DOHH2 (cell line): ENCODE measurements around the gene F12.

Source experiments
- H3F3A ChIP-seq: fragments of 200-600 bp; sonication (generic), shearing (Covaris generic); 2 replicates; pipeline ENCODE4 v1.6.0; 2016; ENCODE audit warnings: antibody characterized with exemption, mild to moderate bottlenecking; ENCODE audit not compliant: control insufficient read depth, insufficient read depth
- H3K27ac ChIP-seq: fragments of 200-600 bp; sonication (generic); 2 replicates; pipeline ENCODE4 v1.5.1; 2014; ENCODE audit warnings: low read depth, mild to moderate bottlenecking, low read length, moderate library complexity
- H3K27me3 ChIP-seq: fragments of 200-600 bp; sonication (generic); 2 replicates; pipeline ENCODE4 v1.6.1; 2014; ENCODE audit warnings: mild to moderate bottlenecking, low read length, mixed read lengths; ENCODE audit not compliant: control insufficient read depth
- H3K36me3 ChIP-seq: fragments of 200-600 bp; sonication (generic); 2 replicates; pipeline ENCODE4 v1.6.1; 2014; ENCODE audit warnings: mild to moderate bottlenecking, low read length, moderate library complexity, mixed read lengths; ENCODE audit not compliant: control insufficient read depth
- H3K4me1 ChIP-seq: fragments of 200-600 bp; sonication (generic); 2 replicates; pipeline ENCODE4 v1.6.1; 2014; ENCODE audit warnings: mild to moderate bottlenecking, low read length, mixed read lengths; ENCODE audit not compliant: control insufficient read depth
- H3K4me2 ChIP-seq: fragments of 200-600 bp; sonication (generic); 2 replicates; pipeline ENCODE4 v1.6.0; 2014; ENCODE audit warnings: mild to moderate bottlenecking, low read length, moderate library complexity
- H3K4me3 ChIP-seq: fragments of 200-600 bp; sonication (generic); 2 replicates; pipeline ENCODE4 v1.5.1; 2014; ENCODE audit warnings: mild to moderate bottlenecking, low read length, mixed read lengths
- H3K79me2 ChIP-seq: fragments of 200-600 bp; sonication (generic); 2 replicates; pipeline ENCODE4 v1.6.1; 2014; ENCODE audit warnings: mild to moderate bottlenecking, low read length, mixed read lengths; ENCODE audit not compliant: control insufficient read depth
- H3K9me2 ChIP-seq: fragments of 200-600 bp; sonication (generic); replicated peaks from 2 replicates; pipeline ENCODE4 v1.6.1; 2014; ENCODE audit warnings: mild to moderate bottlenecking, low read length, mixed read lengths; ENCODE audit not compliant: control insufficient read depth
- H3K9me3 ChIP-seq: fragments of 200-600 bp; sonication (generic); 2 replicates; pipeline ENCODE4 v1.6.1; 2014; ENCODE audit warnings: antibody characterized with exemption, low read length, mixed read lengths; ENCODE audit not compliant: control insufficient read depth, insufficient read depth
- H4K20me1 ChIP-seq: fragments of 200-600 bp; sonication (generic); 2 replicates; pipeline ENCODE4 v1.6.0; 2014; ENCODE audit warnings: low read depth, mild to moderate bottlenecking, antibody characterized with exemption, low read length, moderate library complexity; ENCODE audit not compliant: control insufficient read depth, insufficient read depth
- CTCF ChIP-seq: fragments of 200-600 bp; sonication (generic); IDR thresholded peaks from one replicate; pipeline ENCODE4 v1.5.1; 2014; ENCODE audit warnings: antibody characterized with exemption, mild to moderate bottlenecking, low read depth, low read length; ENCODE audit not compliant: poor library complexity, severe bottlenecking
- EZH2phosphoT487 ChIP-seq: fragments of 200-600 bp; sonication (generic); IDR thresholded peaks from 2 replicates; pipeline ENCODE4 v1.6.1; 2017; ENCODE audit warnings: borderline replicate concordance, mild to moderate bottlenecking, antibody characterized with exemption, low read length, moderate library complexity, mixed read lengths

F12 gene

GRCh38 chr5:177426566-177427210 lies 17.3 kb upstream of the F12 start, which contains the start of gene GRK6:
Gene GRK6 (plus strand): TSS chr5:177426676. CDS start chr5:177426846, 170 bp downstream.
- Histone ChIP-seq H3F3A (peaks cover 23% of the 10 kb centered on the region), H3K27me3 (no peaks in the 10 kb centered on the region), H3K9me3 (no peaks in the 10 kb centered on the region), H3K4me3 (peak within 1 kb of the TSS; percentile 87), H3K9me2 (no peaks in the 10 kb centered on the region), H3K36me3 (peaks cover 33% of the 10 kb centered on the region), H4K20me1 (no peaks in the 10 kb centered on the region), H3K79me2 (peaks cover 40% of the 10 kb centered on the region), H3K27ac (peak within 1 kb of the TSS; percentile 94), H3K4me2 (peak within 1 kb of the TSS; percentile 90), H3K4me1 (peaks cover 51% of the 10 kb centered on the region)
- TF ChIP-seq CTCF (no peak), EZH2phosphoT487 (no peak)

- TF ChIP-seq CTCF = no peak
- TF ChIP-seq EZH2phosphoT487 = no peak
- H4K20me1 ChIP-seq = no peaks in the 10 kb centered on the region
- peak overlapping the region; percentile 87 for H3K4me3 ChIP-seq
- H3K4me2 ChIP-seq = peak overlapping the region; percentile 90
- no peaks in the 10 kb centered on the region for H3K9me3 ChIP-seq
- peaks cover 19% of the 10 kb centered on the region for H3F3A ChIP-seq
- H3K79me2 ChIP-seq = peaks cover 40% of the 10 kb centered on the region
- peak overlapping the region; percentile 56 for H3K27ac ChIP-seq
- no peaks in the 10 kb centered on the region for H3K9me2 ChIP-seq
- H3K27me3 ChIP-seq = no peaks in the 10 kb centered on the region
- H3K36me3 ChIP-seq = peaks cover 32% of the 10 kb centered on the region
- peaks cover 44% of the 10 kb centered on the region for H3K4me1 ChIP-seq
Observed at GRCh38 chr5:177425801-177426565, 16.6 kb upstream of the F12 start.

GRCh38 chr5:177425196-177425800 lies 15.9 kb upstream of the F12 start:
- H4K20me1 ChIP-seq = no peaks in the 10 kb centered on the region

More at GRCh38 chr5:177425196-177425800, 15.9 kb upstream of the F12 start:
- TF ChIP-seq CTCF (no peak), EZH2phosphoT487 (no peak)
- peak overlapping the region; percentile 90 for H3K4me2 ChIP-seq
- H3K9me2 ChIP-seq = no peaks in the 10 kb centered on the region
- peaks cover 37% of the 10 kb centered on the region for H3K4me1 ChIP-seq
- peaks cover 12% of the 10 kb centered on the region for H3F3A ChIP-seq
- peak overlapping the region; percentile 87 for H3K4me3 ChIP-seq
- no peaks in the 10 kb centered on the region for H3K9me3 ChIP-seq
- H3K27ac ChIP-seq = peak overlapping the region; percentile 56
- no peaks in the 10 kb centered on the region for H3K27me3 ChIP-seq
- H3K36me3 ChIP-seq = peaks cover 25% of the 10 kb centered on the region
- peaks cover 35% of the 10 kb centered on the region for H3K79me2 ChIP-seq
